Measurements from ENCODE around the gene CADPS.

- TF ChIP-seq POLR2AphosphoS5 (IDR thresholded peaks at IDR 0.05; ENCODE audit: low read depth, low read length) (no peak), FOXP2 (optimal IDR thresholded peaks at IDR 0.05; ENCODE audit: borderline replicate concordance, extremely low read depth, extremely low read length, insufficient read depth) (no peak)
These were observed 69.5 kb downstream of the CADPS start for GRCh38 chr3:62805580-62806277.

Measured in PFSK-1 (cell line).